ENCODE data around the gene PXDN.

The PXDN gene

DNA sequence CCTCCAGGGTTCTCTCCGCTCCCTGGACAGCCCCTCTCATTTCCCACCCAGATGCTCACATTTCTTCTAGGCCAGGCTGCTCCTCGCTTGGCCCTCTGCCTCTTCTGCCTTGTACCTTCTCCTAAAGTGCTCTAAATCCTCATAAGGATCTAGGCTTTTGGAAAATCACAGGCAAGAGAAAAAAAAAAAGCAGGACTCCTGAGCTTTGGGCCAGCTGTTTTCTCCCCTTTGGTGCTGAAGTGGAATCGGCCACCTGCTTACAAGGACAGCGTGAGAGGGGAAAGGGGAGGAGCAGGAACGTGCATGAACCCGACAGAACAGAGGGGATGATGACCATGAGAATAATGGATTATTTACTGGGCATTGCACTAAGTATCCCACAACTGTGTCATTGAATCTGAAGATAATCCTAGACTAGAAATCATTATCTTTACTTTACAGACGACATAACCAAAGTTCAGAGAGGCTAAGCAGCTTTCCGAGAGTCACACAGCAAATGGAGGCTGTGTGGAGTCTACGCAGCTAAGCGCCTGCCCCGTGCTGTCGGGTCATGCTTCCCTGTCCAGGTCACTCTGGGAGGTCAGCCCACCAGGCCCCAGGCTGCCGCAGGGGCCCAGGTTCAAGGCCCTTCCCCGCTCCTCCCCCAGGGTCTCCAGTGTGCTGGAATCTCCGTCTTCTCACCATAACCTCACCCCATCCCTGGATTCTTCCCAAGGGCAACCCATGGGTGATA is 141.9 kb downstream of the PXDN start:
- Histone ChIP-seq H3K4me1 (ENCODE audit: control insufficient read depth, insufficient read depth, low read length) (no peaks in the 10 kb centered on the region), H3K36me3 (ENCODE audit: control insufficient read depth in 2 of 2, insufficient read depth in 1 of 2, low read length in 2 of 2) (no peaks in the 10 kb centered on the region), H3K4me3 (ENCODE audit: low read depth, low read length) (no peak overlapping the region), H3K9me3 (ENCODE audit: control insufficient read depth, insufficient read depth, low read depth, low read length) (no peaks in the 10 kb centered on the region), H3K27ac (ENCODE audit: extremely low read depth, low read depth, low read length) (no peak overlapping the region)
- ChIA-PET CTCF (no interaction called here), POLR2A (no interaction called here)
- no peak for TF ChIP-seq ZNF10 (tag by site-specific recombination; IDR thresholded peaks at IDR 0.05)
- TF ChIP-seq ZNF76 (tag by site-specific recombination; IDR thresholded peaks at IDR 0.05; ENCODE audit: borderline replicate concordance, low read depth), result no peak
- no peak for TF ChIP-seq YY2 (tag by site-specific recombination; IDR thresholded peaks at IDR 0.05)
- TF ChIP-seq ZFP41 (tag by site-specific recombination; IDR thresholded peaks at IDR 0.05; ENCODE audit: borderline replicate concordance), result no peak
- TF ChIP-seq ZFP69B (tag by site-specific recombination; IDR thresholded peaks at IDR 0.05), result no peak
- no peak for TF ChIP-seq ZNF660 (tag by site-specific recombination; IDR thresholded peaks at IDR 0.05)
- no peak for TF ChIP-seq ZNF23 (tag by site-specific recombination; IDR thresholded peaks at IDR 0.05; ENCODE audit: borderline replicate concordance)
- TF ChIP-seq ZNF114 (tag by site-specific recombination; IDR thresholded peaks at IDR 0.05), result no peak
- TF ChIP-seq ZNF768 (tag by site-specific recombination; IDR thresholded peaks at IDR 0.05), result no peak
- TF ChIP-seq ZXDB (tag by site-specific recombination; IDR thresholded peaks at IDR 0.05), result no peak
- TF ChIP-seq, protein P1, sequence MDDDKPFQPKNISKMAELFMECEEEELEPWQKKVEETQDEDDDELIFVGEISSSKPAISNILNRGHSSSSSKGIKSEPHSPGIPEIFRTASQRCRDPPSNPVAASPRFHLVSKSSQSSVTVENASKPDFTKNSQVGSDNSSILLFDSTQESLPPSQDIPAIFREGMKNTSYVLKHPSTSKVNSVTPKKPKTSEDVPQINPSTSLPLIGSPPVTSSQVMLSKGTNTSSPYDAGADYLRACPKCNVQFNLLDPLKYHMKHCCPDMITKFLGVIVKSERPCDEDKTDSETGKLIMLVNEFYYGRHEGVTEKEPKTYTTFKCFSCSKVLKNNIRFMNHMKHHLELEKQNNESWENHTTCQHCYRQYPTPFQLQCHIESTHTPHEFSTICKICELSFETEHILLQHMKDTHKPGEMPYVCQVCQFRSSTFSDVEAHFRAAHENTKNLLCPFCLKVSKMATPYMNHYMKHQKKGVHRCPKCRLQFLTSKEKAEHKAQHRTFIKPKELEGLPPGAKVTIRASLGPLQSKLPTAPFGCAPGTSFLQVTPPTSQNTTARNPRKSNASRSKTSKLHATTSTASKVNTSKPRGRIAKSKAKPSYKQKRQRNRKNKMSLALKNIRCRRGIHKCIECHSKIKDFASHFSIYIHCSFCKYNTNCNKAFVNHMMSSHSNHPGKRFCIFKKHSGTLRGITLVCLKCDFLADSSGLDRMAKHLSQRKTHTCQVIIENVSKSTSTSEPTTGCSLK (tag by site-specific recombination; IDR thresholded peaks at IDR 0.05), result no peak
- TF ChIP-seq, protein P2, sequence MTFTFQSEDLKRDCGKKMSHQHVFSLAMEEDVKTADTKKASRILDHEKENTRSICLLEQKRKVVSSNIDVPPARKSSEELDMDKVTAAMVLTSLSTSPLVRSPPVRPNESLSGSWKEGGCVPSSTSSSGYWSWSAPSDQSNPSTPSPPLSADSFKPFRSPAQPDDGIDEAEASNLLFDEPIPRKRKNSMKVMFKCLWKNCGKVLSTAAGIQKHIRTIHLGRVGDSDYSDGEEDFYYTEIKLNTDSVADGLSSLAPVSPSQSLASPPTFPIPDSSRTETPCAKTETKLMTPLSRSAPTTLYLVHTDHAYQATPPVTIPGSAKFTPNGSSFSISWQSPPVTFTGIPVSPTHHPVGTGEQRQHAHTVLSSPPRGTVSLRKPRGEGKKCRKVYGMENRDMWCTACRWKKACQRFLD (tag by site-specific recombination; IDR thresholded peaks at IDR 0.05), result no peak
- TF ChIP-seq, protein P3, sequence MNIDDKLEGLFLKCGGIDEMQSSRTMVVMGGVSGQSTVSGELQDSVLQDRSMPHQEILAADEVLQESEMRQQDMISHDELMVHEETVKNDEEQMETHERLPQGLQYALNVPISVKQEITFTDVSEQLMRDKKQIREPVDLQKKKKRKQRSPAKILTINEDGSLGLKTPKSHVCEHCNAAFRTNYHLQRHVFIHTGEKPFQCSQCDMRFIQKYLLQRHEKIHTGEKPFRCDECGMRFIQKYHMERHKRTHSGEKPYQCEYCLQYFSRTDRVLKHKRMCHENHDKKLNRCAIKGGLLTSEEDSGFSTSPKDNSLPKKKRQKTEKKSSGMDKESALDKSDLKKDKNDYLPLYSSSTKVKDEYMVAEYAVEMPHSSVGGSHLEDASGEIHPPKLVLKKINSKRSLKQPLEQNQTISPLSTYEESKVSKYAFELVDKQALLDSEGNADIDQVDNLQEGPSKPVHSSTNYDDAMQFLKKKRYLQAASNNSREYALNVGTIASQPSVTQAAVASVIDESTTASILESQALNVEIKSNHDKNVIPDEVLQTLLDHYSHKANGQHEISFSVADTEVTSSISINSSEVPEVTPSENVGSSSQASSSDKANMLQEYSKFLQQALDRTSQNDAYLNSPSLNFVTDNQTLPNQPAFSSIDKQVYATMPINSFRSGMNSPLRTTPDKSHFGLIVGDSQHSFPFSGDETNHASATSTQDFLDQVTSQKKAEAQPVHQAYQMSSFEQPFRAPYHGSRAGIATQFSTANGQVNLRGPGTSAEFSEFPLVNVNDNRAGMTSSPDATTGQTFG (tag by site-specific recombination; IDR thresholded peaks at IDR 0.05; ENCODE audit: borderline replicate concordance), result no peak
- TF ChIP-seq, protein P4, sequence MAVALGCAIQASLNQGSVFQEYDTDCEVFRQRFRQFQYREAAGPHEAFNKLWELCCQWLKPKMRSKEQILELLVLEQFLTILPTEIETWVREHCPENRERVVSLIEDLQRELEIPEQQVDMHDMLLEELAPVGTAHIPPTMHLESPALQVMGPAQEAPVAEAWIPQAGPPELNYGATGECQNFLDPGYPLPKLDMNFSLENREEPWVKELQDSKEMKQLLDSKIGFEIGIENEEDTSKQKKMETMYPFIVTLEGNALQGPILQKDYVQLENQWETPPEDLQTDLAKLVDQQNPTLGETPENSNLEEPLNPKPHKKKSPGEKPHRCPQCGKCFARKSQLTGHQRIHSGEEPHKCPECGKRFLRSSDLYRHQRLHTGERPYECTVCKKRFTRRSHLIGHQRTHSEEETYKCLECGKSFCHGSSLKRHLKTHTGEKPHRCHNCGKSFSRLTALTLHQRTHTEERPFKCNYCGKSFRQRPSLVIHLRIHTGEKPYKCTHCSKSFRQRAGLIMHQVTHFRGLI (tag by site-specific recombination; IDR thresholded peaks at IDR 0.05), result no peak
- TF ChIP-seq KLF1 (tag by site-specific recombination; IDR thresholded peaks at IDR 0.05), result no peak

DNA sequence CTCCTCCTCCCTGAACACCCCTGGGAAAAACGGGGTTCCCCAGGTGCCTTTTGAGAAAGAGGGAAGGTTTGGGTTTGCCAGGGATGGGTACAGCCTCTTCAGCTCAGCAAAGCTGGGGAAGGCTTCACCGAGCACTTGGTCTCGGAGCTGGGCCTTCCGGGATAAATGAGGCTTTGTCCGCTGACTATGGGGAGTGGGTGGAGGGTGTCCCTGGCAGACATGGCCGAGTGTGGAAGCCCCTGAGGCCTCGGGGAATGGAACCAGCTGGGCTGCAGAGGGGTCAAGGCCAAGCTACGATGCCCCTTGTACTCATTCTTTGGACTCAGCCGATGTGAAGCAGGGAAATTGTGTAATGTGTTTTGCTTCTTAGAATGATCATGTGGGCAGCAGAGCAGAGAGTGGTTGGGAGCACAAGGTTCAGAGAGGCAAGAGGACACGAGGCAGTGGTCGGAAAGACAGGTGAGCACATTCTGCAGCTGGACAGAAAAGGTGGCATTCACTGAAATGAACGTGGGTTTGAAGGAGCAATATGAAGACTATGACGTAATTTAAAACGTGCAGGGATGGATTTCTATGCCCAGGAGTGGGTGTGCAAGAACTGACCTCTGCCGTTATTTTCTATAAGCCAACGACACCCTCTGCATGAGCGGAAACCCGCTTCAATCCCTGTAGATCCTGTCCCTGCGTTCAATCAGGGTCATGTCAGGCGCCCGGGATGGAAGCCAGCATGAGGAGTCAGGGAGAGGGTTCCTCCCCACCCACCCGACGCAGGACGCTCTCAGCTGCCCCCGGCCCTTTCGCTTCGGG is 142.6 kb downstream of the PXDN start:
- Histone ChIP-seq H3K9me3 (ENCODE audit: control insufficient read depth, insufficient read depth, low read depth, low read length) (no peaks in the 10 kb centered on the region), H3K36me3 (ENCODE audit: control insufficient read depth in 2 of 2, insufficient read depth in 1 of 2, low read length in 2 of 2) (no peaks in the 10 kb centered on the region), H3K4me1 (ENCODE audit: control insufficient read depth, insufficient read depth, low read length) (no peaks in the 10 kb centered on the region), H3K27ac (ENCODE audit: extremely low read depth, low read depth, low read length) (no peak overlapping the region), H3K4me3 (ENCODE audit: low read depth, low read length) (no peak overlapping the region)
- ChIA-PET CTCF (interaction anchor here (0.5 to 1.1 kb wide), 3 partner anchors 50 to 116 kb away, joined by 3 to 11 read pairs (median 3); no protein-coding TSS in a partner anchor), POLR2A (interaction anchor here (0.8 kb wide), 1 partner anchor 149 kb away, joined by 3 read pairs; no protein-coding TSS in a partner anchor)
- TF ChIP-seq ZNF600 (tag by site-specific recombination; IDR thresholded peaks at IDR 0.05) (no peak), ZNF510 (tag by site-specific recombination; IDR thresholded peaks at IDR 0.05; ENCODE audit: insufficient replicate concordance) (no peak), ZSCAN16 (tag by site-specific recombination; IDR thresholded peaks at IDR 0.05) (no peak), ZNF529 (tag by site-specific recombination; IDR thresholded peaks at IDR 0.05; ENCODE audit: insufficient replicate concordance) (no peak)
- TF ChIP-seq, protein P5, sequence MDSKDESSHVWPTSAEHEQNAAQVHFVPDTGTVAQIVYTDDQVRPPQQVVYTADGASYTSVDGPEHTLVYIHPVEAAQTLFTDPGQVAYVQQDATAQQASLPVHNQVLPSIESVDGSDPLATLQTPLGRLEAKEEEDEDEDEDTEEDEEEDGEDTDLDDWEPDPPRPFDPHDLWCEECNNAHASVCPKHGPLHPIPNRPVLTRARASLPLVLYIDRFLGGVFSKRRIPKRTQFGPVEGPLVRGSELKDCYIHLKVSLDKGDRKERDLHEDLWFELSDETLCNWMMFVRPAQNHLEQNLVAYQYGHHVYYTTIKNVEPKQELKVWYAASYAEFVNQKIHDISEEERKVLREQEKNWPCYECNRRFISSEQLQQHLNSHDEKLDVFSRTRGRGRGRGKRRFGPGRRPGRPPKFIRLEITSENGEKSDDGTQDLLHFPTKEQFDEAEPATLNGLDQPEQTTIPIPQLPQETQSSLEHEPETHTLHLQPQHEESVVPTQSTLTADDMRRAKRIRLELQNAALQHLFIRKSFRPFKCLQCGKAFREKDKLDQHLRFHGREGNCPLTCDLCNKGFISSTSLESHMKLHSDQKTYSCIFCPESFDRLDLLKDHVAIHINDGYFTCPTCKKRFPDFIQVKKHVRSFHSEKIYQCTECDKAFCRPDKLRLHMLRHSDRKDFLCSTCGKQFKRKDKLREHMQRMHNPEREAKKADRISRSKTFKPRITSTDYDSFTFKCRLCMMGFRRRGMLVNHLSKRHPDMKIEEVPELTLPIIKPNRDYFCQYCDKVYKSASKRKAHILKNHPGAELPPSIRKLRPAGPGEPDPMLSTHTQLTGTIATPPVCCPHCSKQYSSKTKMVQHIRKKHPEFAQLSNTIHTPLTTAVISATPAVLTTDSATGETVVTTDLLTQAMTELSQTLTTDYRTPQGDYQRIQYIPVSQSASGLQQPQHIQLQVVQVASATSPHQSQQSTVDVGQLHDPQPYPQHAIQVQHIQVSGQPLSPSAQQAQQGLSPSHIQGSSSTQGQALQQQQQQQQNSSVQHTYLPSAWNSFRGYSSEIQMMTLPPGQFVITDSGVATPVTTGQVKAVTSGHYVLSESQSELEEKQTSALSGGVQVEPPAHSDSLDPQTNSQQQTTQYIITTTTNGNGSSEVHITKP (tag by site-specific recombination; IDR thresholded peaks at IDR 0.05), result no peak

All from HEK293 (cell line).